GM18498 (cell line): ENCODE measurements around the gene TBX4.
"Not testable (repeated sequence)": the region's sequence is repeated elsewhere in the genome, so short reads cannot be mapped to it uniquely, and the experiment has no call there.

Experiments
- ATAC-seq: cut with Tn5 transposase; IDR thresholded peaks from one replicate; pipeline ENCODE4 v1.9.1; 2021; ENCODE audit warnings: mild to moderate bottlenecking, moderate library complexity; ENCODE audit not compliant: unreplicated experiment

The TBX4 gene

GRCh38 chr17:61480414-61480807 lies 28.2 kb downstream of the TBX4 start:
- ATAC-seq = no peak

DNA sequence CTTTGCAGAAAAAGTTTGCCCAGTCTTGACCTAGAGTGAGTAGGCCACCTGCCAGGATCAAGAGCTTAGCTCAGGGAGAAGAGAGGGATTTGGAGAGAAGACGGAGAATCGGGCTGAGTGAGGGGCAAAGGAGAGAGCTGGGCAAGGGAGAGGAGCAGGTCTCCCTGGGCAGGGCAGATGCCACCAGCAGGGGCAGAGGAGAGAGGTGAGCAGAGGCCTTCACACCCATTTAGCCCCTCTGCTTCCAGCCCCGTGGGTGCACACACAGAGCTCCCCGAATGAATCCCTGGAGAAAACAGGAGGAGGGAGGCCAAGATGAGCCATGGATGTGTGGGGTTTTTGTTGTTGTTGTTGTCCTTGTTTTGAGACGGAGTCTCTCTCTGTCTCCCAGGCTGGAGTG lies 29.2 kb downstream of the TBX4 start:
- ATAC-seq = no peak

- ATAC-seq = no peak
Measured at GRCh38 chr17:61482467-61482866, 30.2 kb downstream of the TBX4 start.

- ATAC-seq = no peak
Measured at GRCh38 chr17:61483778-61484116, 31.5 kb downstream of the TBX4 start.

GRCh38 chr17:61484174-61484573 lies 32.0 kb downstream of the TBX4 start:
- ATAC-seq = no peak

GRCh38 chr17:61485067-61485775 lies 33.0 kb downstream of the TBX4 start:
- no peak for ATAC-seq

GRCh38 chr17:61486135-61487120 lies 34.2 kb downstream of the TBX4 start:
- ATAC-seq = no peak

GRCh38 chr17:61487161-61487988 lies 35.2 kb downstream of the TBX4 start:
- no peak for ATAC-seq

GRCh38 chr17:61487989-61488595 lies 35.9 kb downstream of the TBX4 start:
- ATAC-seq = no peak

- no peak for ATAC-seq
Measured at GRCh38 chr17:61488878-61489718, 36.9 kb downstream of the TBX4 start.

- ATAC-seq = no peak
Measured at GRCh38 chr17:61489719-61490490, 37.7 kb downstream of the TBX4 start.

- ATAC-seq = no peak
Measured at GRCh38 chr17:61490540-61490975, 38.3 kb downstream of the TBX4 start.

GRCh38 chr17:61491981-61492380 lies 39.8 kb downstream of the TBX4 start:
- no peak for ATAC-seq

DNA sequence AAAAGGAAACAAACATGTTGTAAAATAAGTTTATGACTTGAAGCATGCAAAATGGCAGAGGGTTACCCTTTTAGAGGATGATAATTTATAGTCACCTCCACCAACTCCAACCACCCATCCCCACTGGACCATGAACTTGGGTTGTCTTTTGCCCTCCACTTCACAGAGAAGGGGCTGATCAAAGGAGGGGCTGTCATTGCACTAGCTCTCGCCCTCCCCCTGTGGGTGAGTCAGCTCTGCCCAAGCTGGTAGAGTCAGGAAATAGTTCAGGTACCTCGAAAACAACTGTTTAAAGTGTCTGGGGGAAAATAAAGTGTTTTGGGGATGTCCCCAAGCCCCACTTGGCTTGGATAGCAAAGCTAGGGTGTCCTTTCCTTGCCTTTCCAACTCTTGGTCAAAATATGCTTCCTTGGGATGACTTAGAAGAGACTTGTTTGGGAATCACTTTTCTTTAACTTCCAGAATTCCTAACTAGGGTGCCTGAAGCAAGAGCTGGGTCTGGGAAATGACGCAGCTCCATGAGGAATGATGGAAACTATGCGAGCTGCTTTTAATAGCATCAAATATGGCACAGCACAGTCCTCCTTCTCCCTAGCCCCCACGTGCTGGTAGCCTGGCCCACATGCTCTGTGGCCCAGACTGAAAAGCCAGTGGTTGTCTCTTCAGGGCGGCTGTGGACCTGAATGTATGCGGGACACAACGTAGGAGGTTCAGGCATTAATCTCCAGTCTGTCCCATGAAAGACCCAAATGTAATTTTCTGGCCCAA lies 40.7 kb downstream of the TBX4 start:
- no peak for ATAC-seq

GRCh38 chr17:61493830-61494324 lies 41.7 kb downstream of the TBX4 start:
- ATAC-seq = not testable (repeated sequence)

- ATAC-seq = no peak
Measured at GRCh38 chr17:61494325-61495160, 42.3 kb downstream of the TBX4 start.

DNA sequence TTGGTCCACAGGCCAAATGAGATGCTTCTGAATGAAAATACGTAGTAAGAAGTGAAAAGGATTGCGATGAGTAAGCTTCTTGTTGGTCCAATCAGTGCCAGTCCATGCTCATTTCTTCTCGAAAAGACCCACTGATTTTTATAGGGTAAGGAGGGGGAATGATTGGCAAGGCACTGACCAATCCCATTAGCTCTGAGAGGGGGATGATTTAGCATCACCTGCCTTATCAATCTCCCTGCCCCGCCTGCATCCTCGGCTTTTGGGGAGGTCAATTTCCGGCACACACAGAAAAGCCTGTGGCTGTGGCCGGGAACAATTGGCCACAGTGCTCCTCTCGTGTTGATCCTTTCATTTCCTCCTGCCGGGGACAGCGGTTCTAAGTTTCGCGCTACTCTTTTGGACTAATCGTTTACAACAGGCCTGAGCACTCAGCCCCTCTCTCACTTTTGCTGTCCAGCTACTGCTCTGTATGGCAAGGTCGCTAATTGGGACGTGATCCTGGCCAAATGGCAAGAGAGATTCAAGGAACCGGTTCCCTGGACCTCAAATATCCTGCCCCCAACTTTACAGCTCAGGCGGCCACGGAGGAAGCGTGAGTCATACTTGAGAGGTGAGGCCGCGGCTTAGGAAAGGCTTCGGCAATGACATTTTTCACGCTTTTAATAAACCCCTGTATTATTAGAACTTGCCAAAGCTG lies 43.1 kb downstream of the TBX4 start:
- ATAC-seq = no peak
